Activated T-helper 2 cell treated with anti-CD3 and anti-CD28 coated beads, Interferon-gamma antibody, Interleukin-2, Interleukin-4, amounts not matched to agents 10 μg/mL and 5 μg/mL and 100 μg/mL, durations not matched to agents 14 hours and 24 hours and 36 hours (primary cell): ENCODE measurements around the gene NDRG2. TPM values are rescaled to one million over a fixed set of nuclear protein-coding genes. Genes with fewer than 3 reads are reported as not detected.
A peak's percentile ranks its signal among the peaks of the same experiment; 100 is the strongest.
"Not testable (repeated sequence)": the region's sequence is repeated elsewhere in the genome, so short reads cannot be mapped to it uniquely, and the experiment has no call there.

Experiments
- DNase-seq: peaks from one replicate; pipeline ENCODE4 v3.0.0; 2021; ENCODE audit warnings: low spot score
- H3K27ac Mint-ChIP-seq: one replicate; pipeline ENCODE4 v1.8.0; 2021; ENCODE audit warnings: mixed read lengths
- H3K27me3 Mint-ChIP-seq: one replicate; pipeline ENCODE4 v1.8.0; 2021; ENCODE audit warnings: low read depth, mixed read lengths
- H3K36me3 Mint-ChIP-seq: one replicate; pipeline ENCODE4 v1.8.0; 2021; ENCODE audit warnings: low read depth, mixed read lengths
- H3K4me1 Mint-ChIP-seq: one replicate; pipeline ENCODE4 v1.8.0; 2021; ENCODE audit warnings: low read depth, mixed read lengths
- H3K4me3 Mint-ChIP-seq: one replicate; pipeline ENCODE4 v1.8.0; 2021; ENCODE audit warnings: low read depth, mild to moderate bottlenecking, moderate library complexity, mixed read lengths
- H3K9me3 Mint-ChIP-seq: one replicate; pipeline ENCODE4 v1.8.0; 2021; ENCODE audit warnings: mixed read lengths
- intact Hi-C: fragments of 100-400 bp; cut with micrococcal nuclease; formaldehyde crosslinking; loops from one replicate; pipeline ENCODE4 v1.15.1; 2023
- total RNA-seq: library from RNA; stranded (reverse); gene quantifications from 2 replicates; pipeline ENCODE4 v1.2.3, GENCODE V29; 2022

Gene NDRG2
- total RNA-seq, 1 donor from 2014 or later = 1.8 TPM

DNA sequence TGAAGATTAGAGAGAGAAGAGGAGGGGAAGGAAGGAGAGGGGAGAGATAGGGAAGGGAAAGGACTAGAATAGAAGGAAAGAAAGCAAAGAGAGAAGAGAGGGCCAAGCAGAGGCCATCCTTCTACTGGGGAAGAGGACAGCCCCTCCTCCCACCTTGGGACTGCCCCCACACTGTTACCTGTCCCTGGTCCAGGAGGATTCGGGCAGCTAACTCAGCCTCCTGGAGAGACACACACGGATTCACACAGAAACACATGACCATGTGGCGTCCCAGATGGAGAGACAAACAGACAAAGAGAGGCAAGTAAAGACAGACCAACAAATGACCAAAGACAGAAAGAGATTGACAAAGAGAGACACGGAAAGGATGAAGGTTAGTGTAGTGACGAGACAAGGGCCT lies 2.2 kb downstream of the NDRG2 start:
- no peaks in the 10 kb centered on the region for H3K36me3 Mint-ChIP-seq

GRCh38 chr14:21020977-21021545 lies 3.8 kb downstream of the NDRG2 start:
- DNase-seq = no peak
- Mint-ChIP-seq H3K9me3 (no peaks in the 10 kb centered on the region), H3K4me3 (no peak overlapping the region), H3K27ac (no peak overlapping the region), H3K4me1 (peaks cover 6% of the 10 kb centered on the region), H3K27me3 (peaks cover 33% of the 10 kb centered on the region), H3K36me3 (no peaks in the 10 kb centered on the region)
- intact Hi-C loops = no loop called here

More for the DNA sequence above, 2.2 kb downstream of the NDRG2 start:
- H3K27ac Mint-ChIP-seq = no peak overlapping the region
- peaks cover 6% of the 10 kb centered on the region for H3K4me1 Mint-ChIP-seq
- intact Hi-C loops = no loop called here
- DNase-seq = no peak
- peak overlapping the region; percentile 10 for H3K4me3 Mint-ChIP-seq
- H3K9me3 Mint-ChIP-seq = no peaks in the 10 kb centered on the region
- peaks cover 46% of the 10 kb centered on the region for H3K27me3 Mint-ChIP-seq

DNA sequence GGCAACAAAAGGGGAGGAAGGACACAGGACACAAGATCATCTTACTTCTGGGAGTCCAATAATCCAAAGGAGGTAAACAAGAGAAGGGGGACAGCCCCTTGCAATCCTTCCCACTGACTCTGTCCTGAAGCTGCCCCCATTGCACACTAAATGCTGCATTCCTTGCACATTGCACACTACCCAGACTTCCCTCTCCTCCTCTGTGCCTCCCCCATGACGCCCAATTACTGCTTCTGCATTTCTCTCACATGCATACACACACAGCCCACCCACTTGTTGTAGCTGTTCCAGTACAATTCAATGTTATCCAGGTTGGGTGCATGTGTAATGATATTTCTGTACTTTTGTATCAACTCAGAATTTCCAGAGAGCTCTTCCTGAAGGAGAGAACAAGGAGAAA lies 5.5 kb downstream of the NDRG2 start:
- H3K36me3 Mint-ChIP-seq = no peaks in the 10 kb centered on the region
- no peak overlapping the region for H3K27ac Mint-ChIP-seq

GRCh38 chr14:21018781-21019180 lies 6.1 kb downstream of the NDRG2 start:
- H3K27me3 Mint-ChIP-seq = peaks cover 20% of the 10 kb centered on the region
- H3K27ac Mint-ChIP-seq = no peak overlapping the region
- H3K4me1 Mint-ChIP-seq = no peaks in the 10 kb centered on the region
- no peaks in the 10 kb centered on the region for H3K36me3 Mint-ChIP-seq
- H3K9me3 Mint-ChIP-seq = no peaks in the 10 kb centered on the region
- H3K4me3 Mint-ChIP-seq = no peak overlapping the region
- intact Hi-C loops = no loop called here
- no peak for DNase-seq

More for the DNA sequence above, 5.5 kb downstream of the NDRG2 start:
- Mint-ChIP-seq H3K27me3 (peaks cover 26% of the 10 kb centered on the region), H3K4me3 (no peak overlapping the region), H3K4me1 (peaks cover 5% of the 10 kb centered on the region), H3K9me3 (no peaks in the 10 kb centered on the region)
- intact Hi-C loops = no loop called here
- no peak for DNase-seq

GRCh38 chr14:21018286-21018685 lies 6.6 kb downstream of the NDRG2 start:
- intact Hi-C loops = no loop called here
- Mint-ChIP-seq H3K36me3 (no peaks in the 10 kb centered on the region), H3K27me3 (peaks cover 16% of the 10 kb centered on the region), H3K27ac (no peak overlapping the region), H3K9me3 (no peaks in the 10 kb centered on the region), H3K4me3 (no peak overlapping the region), H3K4me1 (no peaks in the 10 kb centered on the region)
- no peak for DNase-seq

- H3K36me3 Mint-ChIP-seq = no peaks in the 10 kb centered on the region
- H3K9me3 Mint-ChIP-seq = no peaks in the 10 kb centered on the region
- no peak for DNase-seq
- intact Hi-C loops = no loop called here
- no peaks in the 10 kb centered on the region for H3K4me1 Mint-ChIP-seq
- H3K27me3 Mint-ChIP-seq = peaks cover 15% of the 10 kb centered on the region
- H3K4me3 Mint-ChIP-seq = no peak overlapping the region
- no peak overlapping the region for H3K27ac Mint-ChIP-seq
Measured at GRCh38 chr14:21017528-21018245, 7.2 kb downstream of the NDRG2 start.

DNA sequence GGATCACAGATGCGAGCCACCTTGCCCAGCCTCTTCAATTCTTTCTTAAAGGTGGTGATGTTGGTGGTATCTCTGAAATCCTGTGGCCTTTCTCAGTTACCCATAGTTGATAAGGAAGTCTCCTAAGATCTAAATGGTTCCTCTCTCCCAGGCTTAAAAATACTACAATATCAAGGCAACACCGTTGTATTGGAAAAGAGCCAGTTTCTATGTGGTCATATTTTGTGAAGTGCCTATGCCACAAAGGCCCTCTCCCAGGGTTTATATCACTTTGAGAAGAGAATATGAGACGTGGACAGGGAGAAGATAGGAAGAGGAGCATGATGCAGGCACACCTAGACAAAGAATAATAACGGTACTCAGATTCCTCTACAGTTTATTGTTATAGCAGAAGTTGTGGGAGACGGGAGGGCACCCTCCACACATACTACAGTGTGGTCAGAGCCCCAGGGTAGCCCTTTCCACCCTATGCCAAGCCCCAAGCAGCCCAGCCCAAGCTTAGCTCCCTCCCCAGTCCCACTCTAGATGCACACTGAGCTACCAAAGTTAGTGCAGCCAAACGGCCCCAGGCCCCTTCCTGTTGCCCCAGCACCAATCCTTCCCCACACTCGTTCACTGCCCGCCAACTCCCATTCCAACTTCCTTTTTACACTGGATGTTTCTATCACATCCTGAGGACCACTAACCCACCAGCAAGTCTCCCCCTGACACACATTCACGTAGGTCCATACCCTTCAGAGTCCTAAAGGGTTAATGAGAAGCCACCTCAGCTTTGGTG lies 8.3 kb downstream of the NDRG2 start:
- Mint-ChIP-seq H3K27me3 (peaks cover 12% of the 10 kb centered on the region), H3K4me1 (no peaks in the 10 kb centered on the region), H3K4me3 (no peak overlapping the region), H3K27ac (no peak overlapping the region), H3K9me3 (no peaks in the 10 kb centered on the region), H3K36me3 (no peaks in the 10 kb centered on the region)
- intact Hi-C loops = loop anchor here (1.0 kb wide), 1 partner anchor 10 kb away; no protein-coding TSS in a partner anchor
- DNase-seq = no peak

- no peak overlapping the region for H3K4me3 Mint-ChIP-seq
- no peaks in the 10 kb centered on the region for H3K36me3 Mint-ChIP-seq
- H3K4me1 Mint-ChIP-seq = no peaks in the 10 kb centered on the region
- no peaks in the 10 kb centered on the region for H3K9me3 Mint-ChIP-seq
- DNase-seq = no peak
- H3K27ac Mint-ChIP-seq = no peak overlapping the region
- peaks cover 15% of the 10 kb centered on the region for H3K27me3 Mint-ChIP-seq
- intact Hi-C loops = no loop called here
Measured at GRCh38 chr14:21015312-21015711, 9.5 kb downstream of the NDRG2 start.

DNA sequence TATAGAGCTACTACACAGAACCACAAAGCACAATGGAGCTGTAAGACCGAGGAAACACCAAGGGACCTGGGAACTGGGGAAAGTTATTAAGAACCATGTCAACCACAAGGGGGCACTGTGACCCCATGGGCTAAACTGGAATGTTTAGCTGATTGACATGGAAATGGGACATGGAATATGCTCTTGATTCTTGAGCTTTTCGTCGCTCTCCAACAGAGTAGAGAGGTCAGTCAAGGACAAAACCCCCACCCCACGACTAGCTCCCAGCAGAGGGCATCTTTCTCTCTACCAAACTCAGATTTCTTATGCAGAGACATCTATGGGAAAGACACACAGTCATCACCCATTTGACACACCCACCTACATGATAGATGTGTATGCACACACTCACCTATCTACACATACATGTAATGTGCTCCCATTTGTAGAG lies 10.1 kb downstream of the NDRG2 start:
- intact Hi-C loops = loop anchor here (1.0 kb wide), 3 partner anchors 26 to 93 kb away; no protein-coding TSS in a partner anchor
- Mint-ChIP-seq H3K36me3 (no peaks in the 10 kb centered on the region), H3K27ac (no peak overlapping the region), H3K4me1 (no peaks in the 10 kb centered on the region), H3K4me3 (no peak overlapping the region), H3K9me3 (no peaks in the 10 kb centered on the region), H3K27me3 (peaks cover 15% of the 10 kb centered on the region)
- DNase-seq = peak; percentile 53

DNA sequence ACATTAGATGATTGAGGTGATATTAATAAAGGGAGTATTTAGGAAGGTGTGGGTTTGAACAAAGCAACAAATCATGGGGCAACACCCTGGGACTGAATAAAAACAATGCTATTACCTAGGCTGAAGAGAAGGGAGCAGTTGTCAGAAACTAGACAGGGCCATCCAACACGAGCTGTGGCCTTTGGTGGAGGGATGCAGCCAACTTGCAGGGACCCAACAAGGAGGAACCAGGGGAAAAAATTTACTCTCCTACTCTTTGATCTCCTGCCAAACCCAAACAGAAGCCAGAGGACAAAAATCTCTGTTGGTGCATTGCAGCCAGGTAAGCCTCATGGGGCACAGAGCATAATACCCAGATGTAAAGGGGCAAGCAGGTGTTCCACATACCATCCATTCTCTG lies 13.7 kb downstream of the NDRG2 start:
- no peak for DNase-seq
- Mint-ChIP-seq H3K27ac (no peak overlapping the region), H3K27me3 (peaks cover 15% of the 10 kb centered on the region), H3K4me3 (no peak overlapping the region), H3K4me1 (no peaks in the 10 kb centered on the region), H3K36me3 (no peaks in the 10 kb centered on the region), H3K9me3 (no peaks in the 10 kb centered on the region)
- intact Hi-C loops = no loop called here

DNA sequence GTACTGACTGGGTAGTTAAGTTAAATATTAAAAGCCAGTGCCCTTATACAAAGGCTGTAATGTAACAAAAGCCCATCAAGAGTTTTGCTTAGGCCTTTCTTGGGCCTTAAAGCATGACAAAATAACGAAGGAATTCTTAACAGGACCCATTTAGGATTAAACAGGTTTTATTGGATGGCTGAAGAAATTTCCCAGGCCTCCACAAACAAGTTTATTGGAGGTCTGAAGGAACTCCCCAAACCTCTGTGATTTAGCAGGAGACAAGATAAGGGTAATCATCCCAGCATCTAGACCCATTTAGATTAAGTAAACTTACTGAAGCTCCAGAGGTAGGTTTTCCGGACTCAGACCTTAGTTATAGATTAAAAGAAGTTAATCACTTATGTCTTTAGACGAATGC lies 15.1 kb downstream of the NDRG2 start:
- intact Hi-C loops, H3K9me3 Mint-ChIP-seq, H3K27ac Mint-ChIP-seq, H3K4me3 Mint-ChIP-seq, DNase-seq, H3K4me1 Mint-ChIP-seq, H3K36me3 Mint-ChIP-seq: not testable (repeated sequence)
- peaks cover 15% of the 10 kb centered on the region for H3K27me3 Mint-ChIP-seq

DNA sequence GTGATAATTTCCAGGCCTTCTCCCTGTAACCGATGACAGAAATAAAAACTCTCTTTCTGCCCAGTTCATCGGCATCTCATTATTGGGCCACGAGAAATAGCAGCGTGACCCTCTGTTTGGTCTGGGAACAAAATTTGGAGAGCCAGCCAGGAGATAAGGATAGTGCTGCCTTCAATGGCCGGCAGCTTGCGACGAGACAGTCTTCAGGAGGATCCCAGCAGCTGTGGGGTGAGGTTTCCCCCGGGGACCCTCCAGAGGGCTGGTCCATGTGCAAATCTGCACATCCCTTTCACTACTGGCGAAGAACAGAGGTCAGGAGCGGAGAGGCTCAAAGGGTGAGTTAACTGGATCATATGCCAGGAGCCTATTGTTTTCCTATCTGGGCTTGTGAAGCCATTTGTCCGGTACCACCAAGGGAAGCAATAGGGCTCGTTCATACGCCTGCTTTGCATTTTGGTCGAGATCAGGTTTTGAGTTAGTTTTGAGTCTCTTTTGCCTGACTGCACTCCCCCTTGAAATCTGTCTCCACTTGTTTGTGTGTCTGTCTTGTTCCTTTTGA lies 21.0 kb downstream of the NDRG2 start:
- Mint-ChIP-seq H3K9me3 (no peaks in the 10 kb centered on the region), H3K27me3 (no peaks in the 10 kb centered on the region), H3K27ac (no peak overlapping the region), H3K4me3 (no peak overlapping the region), H3K36me3 (no peaks in the 10 kb centered on the region), H3K4me1 (no peaks in the 10 kb centered on the region)
- no peak for DNase-seq
- intact Hi-C loops = no loop called here

- no peaks in the 10 kb centered on the region for H3K27me3 Mint-ChIP-seq
- no peaks in the 10 kb centered on the region for H3K4me1 Mint-ChIP-seq
- no peaks in the 10 kb centered on the region for H3K9me3 Mint-ChIP-seq
- no peak for DNase-seq
- H3K36me3 Mint-ChIP-seq = peaks cover 15% of the 10 kb centered on the region
- H3K4me3 Mint-ChIP-seq = no peak overlapping the region
- H3K27ac Mint-ChIP-seq = no peak overlapping the region
- intact Hi-C loops = no loop called here
Measured at GRCh38 chr14:21001218-21001617, 23.6 kb downstream of the NDRG2 start.
